Fibroblast of mammary gland (primary cell): ENCODE results near the gene GAL.

Experiments
- DNase-seq: peaks from one replicate; pipeline ENCODE4 v3.0.0-alpha.2; 2010; ENCODE audit warnings: low read depth
- H3K4me3 ChIP-seq: 2 replicates; pipeline ENCODE4 v1.5.1; 2011; ENCODE audit warnings: low read depth, mild to moderate bottlenecking, low read length, moderate library complexity; ENCODE audit not compliant: control insufficient read depth
- CTCF ChIP-seq: conservative IDR thresholded peaks from 2 replicates; pipeline ENCODE4 v1.5.1; 2011; ENCODE audit warnings: low read depth, low read length, inconsistent platforms; ENCODE audit not compliant: control insufficient read depth, insufficient read depth

GAL gene

GRCh38 chr11:68659158-68659921, 25.0 kb upstream of the GAL start:
- DNase-seq = peak; percentile 99
- H3K4me3 ChIP-seq = no peak overlapping the region
- TF ChIP-seq CTCF = no peak

GRCh38 chr11:68660066-68660810, 24.1 kb upstream of the GAL start:
- H3K4me3 ChIP-seq = no peak overlapping the region
- no peak for TF ChIP-seq CTCF
- no peak for DNase-seq

GRCh38 chr11:68661014-68661413, 23.3 kb upstream of the GAL start:
- no peak for DNase-seq
- TF ChIP-seq CTCF = no peak
- H3K4me3 ChIP-seq = no peak overlapping the region

GRCh38 chr11:68661697-68662603, 22.4 kb upstream of the GAL start:
- no peak for TF ChIP-seq CTCF

GRCh38 chr11:68663482-68664010, 20.8 kb upstream of the GAL start:
- no peak overlapping the region for H3K4me3 ChIP-seq
- no peak for DNase-seq
- no peak for TF ChIP-seq CTCF

More at GRCh38 chr11:68661697-68662603, 22.4 kb upstream of the GAL start:
- H3K4me3 ChIP-seq = no peak overlapping the region
- DNase-seq = peak; percentile 53

- H3K4me3 ChIP-seq = no peak overlapping the region
- no peak for DNase-seq
- no peak for TF ChIP-seq CTCF
These were observed 20.2 kb upstream of the GAL start for GRCh38 chr11:68664141-68664540.
